Left lung (tissue), 10 donors: Measurements from ENCODE around the gene NKX3-2. TPM values are rescaled to one million over a fixed set of nuclear protein-coding genes. Genes with fewer than 3 reads are reported as not detected.
A peak's percentile ranks its signal among the peaks of the same experiment; 100 is the strongest.

Experiments used
- ATAC-seq: fragments of 200-7000 bp; cut with Tn5 transposase; one replicate; pipeline ENCODE4 v1.9.1; 2020; ENCODE audit warnings: moderate library complexity
- DNase-seq, 4 donors: peaks; one replicate each; pipeline ENCODE4 v3.0.0-alpha.2; 2013 to 2020
- H3K27ac ChIP-seq, 2 donors: fragments of 200-600 bp; sonication (generic) in 1 of 2; one replicate each; pipeline versions ENCODE4 v1.5.0 to v1.8.0; 2020 to 2021
- H3K27me3 ChIP-seq, 2 donors: fragments of 200-600 bp; sonication (generic) in 1 of 2; one replicate each; pipeline versions ENCODE4 v1.5.0 to v1.8.0; 2020 to 2021
- H3K36me3 ChIP-seq, 2 donors: fragments of 200-600 bp; sonication (generic) in 1 of 2; one replicate each; pipeline versions ENCODE4 v1.5.0 to v1.8.0; 2020 to 2021
- H3K4me1 ChIP-seq, 2 donors: fragments of 200-600 bp; one replicate each; pipeline ENCODE4 v1.8.0; 2021
- H3K4me3 ChIP-seq, 2 donors: fragments of 200-600 bp; sonication (generic) in 1 of 2; one replicate each; pipeline versions ENCODE4 v1.5.0 to v1.8.0; 2020 to 2021; ENCODE audit warnings: mild to moderate bottlenecking in 1 of 2
- H3K9me3 ChIP-seq, 2 donors: fragments of 200-600 bp; sonication (generic) in 1 of 2; one replicate each; pipeline versions ENCODE4 v1.5.0 to v1.8.0; 2020 to 2021
- intact Hi-C, 2 donors: fragments of 100-400 bp; cut with DNase I; formaldehyde crosslinking; loops; one replicate each; pipeline versions ENCODE4 v1.11.2 to v1.14.2; 2022
- polyA plus RNA-seq, 6 donors: library from polyadenylated mRNA; unstranded; fragments of 120-200 nt; gene quantifications; one replicate each; pipeline ENCODE4 v1.2.1, GENCODE V29; 2013; ENCODE audit not compliant: insufficient read length in 6 of 6
- total RNA-seq, 2 donors: library from RNA; stranded (reverse); fragmentation: NEBNext Ultra II Directional; extraction: Animal tissue kit (Norgen Biotek cat#: 25700); gene quantifications; one replicate each; pipeline ENCODE4 v1.2.1, GENCODE V29; 2021
- TF ChIP-seq, protein P1 (sequence below), 2 donors: fragments of 200-600 bp; sonication (generic) in 1 of 2; IDR thresholded peaks; one replicate each; pipeline versions ENCODE4 v1.5.0 to v1.8.0; 2021; ENCODE audit warnings: antibody characterized with exemption in 2 of 2
- donor health status: DM: no; HTN: yes; CAD: no.
- donor health status: DM: no; HTN: no; CAD: no.

NKX3-2 gene
- total and polyA plus RNA-seq, 8 donors = 0.09 to 0.44 (median 0.13) TPM; not detected in 3

DNA sequence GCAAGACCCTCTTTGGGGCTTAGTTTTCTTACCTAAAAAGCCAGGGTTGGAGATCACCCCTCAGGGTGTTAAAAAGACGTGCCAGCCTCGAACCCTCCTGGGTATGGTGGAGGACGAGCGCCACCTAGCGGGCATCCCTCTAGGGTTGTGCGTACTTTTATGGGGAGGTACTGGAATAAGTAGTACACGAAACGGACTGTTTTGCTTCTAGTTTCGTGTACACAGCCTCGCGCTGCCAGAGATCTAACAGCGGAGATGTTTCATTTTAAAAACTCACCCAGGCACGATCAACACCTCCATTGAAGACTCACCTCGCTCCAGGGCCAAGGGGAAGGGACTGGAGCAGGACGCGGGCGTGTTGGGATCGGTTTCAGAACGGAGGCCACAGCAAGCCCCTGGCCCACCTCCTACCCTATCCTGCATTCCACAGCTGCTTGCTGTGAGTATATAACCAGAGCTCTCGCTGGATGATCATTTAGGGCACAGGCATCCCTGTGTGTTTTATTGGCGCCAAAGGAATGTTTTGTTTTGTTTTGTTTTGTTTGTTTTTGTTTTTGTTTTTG lies 4.8 kb upstream of the NKX3-2 start:
- ATAC-seq (peak; percentile 82), DNase-seq (peak; percentile 67 to 93 (median 82))
- intact Hi-C loops = no loop called here
- Histone ChIP-seq H3K27ac (no peak overlapping the region), H3K4me1 (peaks cover 8 to 33% of the 10 kb centered on the region in 2 donors), H3K27me3 (peaks cover 73 to 95% of the 10 kb centered on the region in 2 donors), H3K36me3 (no peaks in the 10 kb centered on the region), H3K4me3 (no peak overlapping the region), H3K9me3 (no peaks in the 10 kb centered on the region)
- TF ChIP-seq, protein P1, sequence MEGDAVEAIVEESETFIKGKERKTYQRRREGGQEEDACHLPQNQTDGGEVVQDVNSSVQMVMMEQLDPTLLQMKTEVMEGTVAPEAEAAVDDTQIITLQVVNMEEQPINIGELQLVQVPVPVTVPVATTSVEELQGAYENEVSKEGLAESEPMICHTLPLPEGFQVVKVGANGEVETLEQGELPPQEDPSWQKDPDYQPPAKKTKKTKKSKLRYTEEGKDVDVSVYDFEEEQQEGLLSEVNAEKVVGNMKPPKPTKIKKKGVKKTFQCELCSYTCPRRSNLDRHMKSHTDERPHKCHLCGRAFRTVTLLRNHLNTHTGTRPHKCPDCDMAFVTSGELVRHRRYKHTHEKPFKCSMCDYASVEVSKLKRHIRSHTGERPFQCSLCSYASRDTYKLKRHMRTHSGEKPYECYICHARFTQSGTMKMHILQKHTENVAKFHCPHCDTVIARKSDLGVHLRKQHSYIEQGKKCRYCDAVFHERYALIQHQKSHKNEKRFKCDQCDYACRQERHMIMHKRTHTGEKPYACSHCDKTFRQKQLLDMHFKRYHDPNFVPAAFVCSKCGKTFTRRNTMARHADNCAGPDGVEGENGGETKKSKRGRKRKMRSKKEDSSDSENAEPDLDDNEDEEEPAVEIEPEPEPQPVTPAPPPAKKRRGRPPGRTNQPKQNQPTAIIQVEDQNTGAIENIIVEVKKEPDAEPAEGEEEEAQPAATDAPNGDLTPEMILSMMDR (IDR thresholded peaks at IDR 0.05) = peak; percentile 83 to 97

DNA sequence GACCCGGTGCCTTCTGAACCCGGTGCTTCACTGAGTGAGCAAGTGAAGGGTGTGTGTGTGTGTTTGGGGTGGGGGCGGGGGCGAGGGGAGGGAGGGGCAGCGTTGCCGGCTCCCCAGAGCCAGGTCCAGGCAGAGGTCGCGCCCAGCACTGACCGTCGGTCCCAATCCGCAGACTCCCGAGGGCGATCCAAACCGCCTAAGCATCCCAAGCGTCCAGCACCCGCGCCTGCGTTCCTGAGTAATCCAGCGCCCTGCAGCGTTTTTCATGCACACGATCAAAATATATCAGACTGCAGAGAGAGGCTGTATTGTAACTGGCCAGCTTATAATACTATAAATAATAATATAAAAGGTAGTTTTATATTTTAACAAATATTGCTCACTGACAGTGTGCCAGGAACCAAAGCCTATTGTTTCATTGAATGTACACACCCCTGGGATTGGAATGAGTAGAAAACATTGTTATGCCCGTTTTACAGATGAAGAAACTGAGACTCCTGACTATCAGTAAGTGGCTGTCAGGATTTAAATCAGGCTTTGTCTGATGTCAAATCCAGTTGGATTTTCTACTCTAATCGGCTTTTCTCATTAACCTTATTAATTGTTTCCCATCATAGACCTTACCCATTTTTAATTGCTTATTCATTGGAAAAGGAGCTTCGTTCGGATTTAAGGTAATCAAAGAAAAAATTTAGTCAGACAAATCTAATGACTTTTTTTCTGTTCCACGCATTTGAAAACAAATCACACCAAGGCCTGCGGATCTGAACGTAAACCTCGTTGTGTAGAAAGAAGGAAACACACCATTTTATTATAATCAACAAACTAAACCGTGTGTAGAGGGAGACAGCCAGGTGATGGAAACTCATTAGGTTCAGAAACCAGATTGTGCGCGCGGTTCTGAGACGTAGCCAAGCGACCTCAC lies 4.0 kb upstream of the NKX3-2 start:
- intact Hi-C loops = no loop called here
- DNase-seq = peak in 1 of 4 donors; percentile 57
- H3K4me3 ChIP-seq = peak overlapping the region in 1 of 2 donors; percentile 31

GRCh38 chr4:13547485-13548041 lies 3.3 kb upstream of the NKX3-2 start:
- Histone ChIP-seq H3K9me3 (no peaks in the 10 kb centered on the region), H3K27ac (no peak overlapping the region), H3K27me3 (peaks cover 88 to 100% of the 10 kb centered on the region in 2 donors), H3K36me3 (no peaks in the 10 kb centered on the region), H3K4me3 (peak overlapping the region in 1 of 2 donors; percentile 31), H3K4me1 (peaks cover 8 to 38% of the 10 kb centered on the region in 2 donors)
- TF ChIP-seq, protein P1 (IDR thresholded peaks at IDR 0.05) = no peak
- ATAC-seq (no peak), DNase-seq (peak in 1 of 4 donors; percentile 79)
- intact Hi-C loops = no loop called here

More for the DNA sequence above, 4.0 kb upstream of the NKX3-2 start:
- Histone ChIP-seq H3K4me1 (peaks cover 8 to 38% of the 10 kb centered on the region in 2 donors), H3K9me3 (no peaks in the 10 kb centered on the region), H3K36me3 (no peaks in the 10 kb centered on the region), H3K27ac (no peak overlapping the region), H3K27me3 (peaks cover 81 to 100% of the 10 kb centered on the region in 2 donors)
- no peak for ATAC-seq
- TF ChIP-seq, protein P1 (IDR thresholded peaks at IDR 0.05) = no peak

DNA sequence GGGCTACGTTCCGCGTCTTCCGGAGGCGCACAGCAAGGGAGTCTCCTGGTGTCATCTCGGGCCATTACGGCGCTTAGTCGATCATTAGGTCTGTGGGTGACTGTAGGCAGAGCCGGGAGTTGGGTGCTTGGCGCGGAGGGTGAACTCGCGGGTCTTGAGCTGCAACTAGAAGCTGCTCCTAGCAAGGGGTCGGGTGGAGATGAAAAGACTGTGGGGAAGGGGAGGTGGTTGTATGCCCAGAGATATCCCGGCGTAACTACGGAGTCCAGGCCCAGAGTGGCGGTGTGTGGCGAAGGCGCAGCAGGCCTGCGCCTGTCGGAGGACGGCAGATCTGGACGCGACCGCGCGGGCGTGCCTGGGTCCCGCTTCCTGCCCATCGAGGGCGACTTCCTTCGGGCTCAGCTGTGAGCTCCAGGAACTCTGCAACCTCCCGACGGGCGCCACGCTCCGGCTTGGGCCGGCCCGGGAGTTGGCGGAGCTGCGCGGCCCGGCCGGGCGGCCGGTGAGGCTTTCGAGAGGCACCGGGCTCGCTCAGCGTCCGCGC lies 2.7 kb upstream of the NKX3-2 start:
- TF ChIP-seq, protein P1 (IDR thresholded peaks at IDR 0.05) = no peak
- peak in 1 of 4 donors; percentile 80 for DNase-seq
- Histone ChIP-seq H3K36me3 (no peaks in the 10 kb centered on the region), H3K27me3 (peaks cover 91 to 100% of the 10 kb centered on the region in 2 donors), H3K4me3 (peak overlapping the region in 1 of 2 donors; percentile 31), H3K9me3 (no peaks in the 10 kb centered on the region), H3K4me1 (peaks cover 8 to 43% of the 10 kb centered on the region in 2 donors), H3K27ac (no peak overlapping the region)
- intact Hi-C loops = no loop called here
- no peak for ATAC-seq
